ENCODE measurements around the gene SLC49A3. TPM values are rescaled to one million over a fixed set of nuclear protein-coding genes. Genes with fewer than 3 reads are reported as not detected.
"Not testable (repeated sequence)": the region's sequence is repeated elsewhere in the genome, so short reads cannot be mapped to it uniquely, and the experiment has no call there.

The SLC49A3 gene
- total and polyA plus RNA-seq, 2 of the 13 experiments (the other 11 are each of a cell fraction or from before 2014, with no cell fraction given): 0.07 to 0.17 TPM

DNA sequence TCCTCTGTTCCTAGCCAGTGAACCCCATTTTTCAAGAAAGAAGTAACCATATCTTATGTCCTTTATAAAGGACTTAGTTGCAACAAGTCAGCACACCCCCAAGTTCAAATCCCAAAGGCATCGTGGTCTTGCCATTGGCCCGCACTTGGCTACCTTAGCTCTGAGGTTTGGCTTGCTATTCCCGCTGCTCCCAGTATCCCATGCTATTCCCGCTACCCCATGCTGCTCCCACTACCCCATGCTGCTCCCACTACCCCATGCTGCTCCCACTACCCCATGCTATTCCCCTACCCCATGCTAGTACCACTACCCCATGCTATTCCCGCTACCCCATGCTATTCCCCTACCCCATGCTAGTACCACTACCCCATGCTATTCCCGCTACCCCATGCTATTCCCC is 20.7 kb downstream of the SLC49A3 start:
- H3K27ac ChIP-seq (ENCODE audit: extremely low read length, insufficient read depth, low read length); FAIRE-seq; H2AFZ ChIP-seq (ENCODE audit: low read length); intact Hi-C loops (cut with micrococcal nuclease; ENCODE audit: unreplicated experiment); H3K4me3 ChIP-seq (replicated peaks in 1 of 3; ENCODE audit: insufficient read depth in 1 of 3, low read depth in 2 of 3, low read length in 3 of 3); BruUV-seq (replicated peaks); H3K79me2 ChIP-seq (ENCODE audit: insufficient read depth, low read length); H3K9ac ChIP-seq (ENCODE audit: insufficient read depth, low read depth, low read length); ATAC-seq; in situ Hi-C loops (cut with HindIII; ENCODE audit: extremely low pct_ligation_motif_present, low pct_unique_long_range_greater_than_20kb); H4K20me1 ChIP-seq (ENCODE audit: insufficient read depth, low read length); CTCF ChIA-PET (ENCODE audit: low intra/inter-chr PET ratio, low total read pairs); DNase-seq (ENCODE audit: low spot score); POLR2A ChIA-PET; H3K9me3 ChIP-seq (ENCODE audit: low read length); H3K4me2 ChIP-seq (ENCODE audit: low read depth, low read length): not testable (repeated sequence)
- peaks cover 37% of the 10 kb centered on the region for H3K4me1 ChIP-seq (ENCODE audit: insufficient read depth, low read length)
- 84% methylated on average over 6 of the region's 6 CpGs for WGBS (ENCODE audit: low lambda C conversion rate)
- H3K27me3 ChIP-seq (ENCODE audit: control insufficient read depth in 1 of 2, insufficient read depth in 2 of 2, low read length in 2 of 2): peaks cover 3 to 33% of the 10 kb centered on the region in 2 experiments; a peak in 4 of 5 replicates
- peaks cover 3 to 12% of the 10 kb centered on the region in 2 experiments; a peak in 4 of 5 replicates for H3K36me3 ChIP-seq (replicated peaks in 1 of 2; ENCODE audit: control insufficient read depth in 1 of 2, insufficient read depth in 2 of 2, low read length in 2 of 2)

DNA sequence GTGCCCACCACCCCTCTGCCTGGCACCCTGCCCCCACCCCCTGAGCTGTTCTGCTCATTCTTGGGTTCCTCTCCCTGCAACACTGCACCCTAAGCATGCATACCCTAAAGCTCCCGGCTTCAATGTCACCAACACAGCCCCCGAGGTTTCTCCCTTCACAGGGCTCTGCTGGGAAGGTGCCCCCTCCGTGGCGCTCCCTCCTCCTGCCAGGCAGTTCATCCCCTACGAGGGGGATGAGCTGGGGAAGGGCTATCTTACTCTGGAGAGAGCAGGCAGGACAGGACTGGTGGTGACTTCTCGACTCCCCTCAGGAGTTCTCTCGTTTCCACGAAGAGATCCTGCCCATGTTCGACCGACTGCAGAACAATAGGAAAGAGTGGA is 21.4 kb downstream of the SLC49A3 start:
- 28% methylated on average over 10 of the region's 10 CpGs for WGBS (ENCODE audit: low lambda C conversion rate)
- ATAC-seq (peak; percentile 16), DNase-seq (ENCODE audit: low spot score) (no peak), FAIRE-seq (no peak)
- intact Hi-C loops (cut with micrococcal nuclease; ENCODE audit: unreplicated experiment) (no loop called here), in situ Hi-C loops (cut with HindIII; ENCODE audit: extremely low pct_ligation_motif_present, low pct_unique_long_range_greater_than_20kb) (no loop called here)
- CTCF ChIA-PET (ENCODE audit: low intra/inter-chr PET ratio, low total read pairs): no interaction called here
- H3K4me3 ChIP-seq (replicated peaks in 1 of 3; ENCODE audit: insufficient read depth in 1 of 3, low read depth in 2 of 3, low read length in 3 of 3): no peak overlapping the region
- H3K27me3 ChIP-seq (ENCODE audit: control insufficient read depth in 1 of 2, insufficient read depth in 2 of 2, low read length in 2 of 2): peaks cover 3 to 33% of the 10 kb centered on the region in 2 experiments; a peak in 4 of 5 replicates
- H4K20me1 ChIP-seq (ENCODE audit: insufficient read depth, low read length): no peaks in the 10 kb centered on the region
- no peak overlapping the region for H2AFZ ChIP-seq (ENCODE audit: low read length)
- peaks cover 33% of the 10 kb centered on the region for H3K4me1 ChIP-seq (ENCODE audit: insufficient read depth, low read length)
- no peak overlapping the region for H3K4me2 ChIP-seq (ENCODE audit: low read depth, low read length)
- H3K27ac ChIP-seq (ENCODE audit: extremely low read length, insufficient read depth, low read length): no peak overlapping the region
- BruUV-seq (replicated peaks): no TSS peak
- H3K9ac ChIP-seq (ENCODE audit: insufficient read depth, low read depth, low read length): no peak overlapping the region
- H3K79me2 ChIP-seq (ENCODE audit: insufficient read depth, low read length): no peaks in the 10 kb centered on the region
- POLR2A ChIA-PET: no interaction called here
- TF ChIP-seq ZNF207 (IDR thresholded peaks at IDR 0.05; ENCODE audit: borderline replicate concordance) (no peak), MED13 (CRISPR knock-in tag; IDR thresholded peaks at IDR 0.05) (no peak), NFRKB (IDR thresholded peaks at IDR 0.05) (no peak), ZNF772 (CRISPR knock-in tag; IDR thresholded peaks at IDR 0.05) (no peak), ZNF607 (CRISPR knock-in tag; IDR thresholded peaks at IDR 0.05; ENCODE audit: borderline replicate concordance) (no peak), ADNP (CRISPR knock-in tag; IDR thresholded peaks at IDR 0.05) (no peak), GABPA (IDR thresholded peaks at IDR 0.05; ENCODE audit: low read depth, low read length) (no peak), GABPA (CRISPR knock-in tag; IDR thresholded peaks at IDR 0.05; ENCODE audit: low read depth) (no peak), ZNF3 (CRISPR knock-in tag; IDR thresholded peaks at IDR 0.05) (no peak)
- TF ChIP-seq, protein P1, sequence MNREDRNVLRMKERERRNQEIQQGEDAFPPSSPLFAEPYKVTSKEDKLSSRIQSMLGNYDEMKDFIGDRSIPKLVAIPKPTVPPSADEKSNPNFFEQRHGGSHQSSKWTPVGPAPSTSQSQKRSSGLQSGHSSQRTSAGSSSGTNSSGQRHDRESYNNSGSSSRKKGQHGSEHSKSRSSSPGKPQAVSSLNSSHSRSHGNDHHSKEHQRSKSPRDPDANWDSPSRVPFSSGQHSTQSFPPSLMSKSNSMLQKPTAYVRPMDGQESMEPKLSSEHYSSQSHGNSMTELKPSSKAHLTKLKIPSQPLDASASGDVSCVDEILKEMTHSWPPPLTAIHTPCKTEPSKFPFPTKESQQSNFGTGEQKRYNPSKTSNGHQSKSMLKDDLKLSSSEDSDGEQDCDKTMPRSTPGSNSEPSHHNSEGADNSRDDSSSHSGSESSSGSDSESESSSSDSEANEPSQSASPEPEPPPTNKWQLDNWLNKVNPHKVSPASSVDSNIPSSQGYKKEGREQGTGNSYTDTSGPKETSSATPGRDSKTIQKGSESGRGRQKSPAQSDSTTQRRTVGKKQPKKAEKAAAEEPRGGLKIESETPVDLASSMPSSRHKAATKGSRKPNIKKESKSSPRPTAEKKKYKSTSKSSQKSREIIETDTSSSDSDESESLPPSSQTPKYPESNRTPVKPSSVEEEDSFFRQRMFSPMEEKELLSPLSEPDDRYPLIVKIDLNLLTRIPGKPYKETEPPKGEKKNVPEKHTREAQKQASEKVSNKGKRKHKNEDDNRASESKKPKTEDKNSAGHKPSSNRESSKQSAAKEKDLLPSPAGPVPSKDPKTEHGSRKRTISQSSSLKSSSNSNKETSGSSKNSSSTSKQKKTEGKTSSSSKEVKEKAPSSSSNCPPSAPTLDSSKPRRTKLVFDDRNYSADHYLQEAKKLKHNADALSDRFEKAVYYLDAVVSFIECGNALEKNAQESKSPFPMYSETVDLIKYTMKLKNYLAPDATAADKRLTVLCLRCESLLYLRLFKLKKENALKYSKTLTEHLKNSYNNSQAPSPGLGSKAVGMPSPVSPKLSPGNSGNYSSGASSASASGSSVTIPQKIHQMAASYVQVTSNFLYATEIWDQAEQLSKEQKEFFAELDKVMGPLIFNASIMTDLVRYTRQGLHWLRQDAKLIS (CRISPR knock-in tag; IDR thresholded peaks at IDR 0.05): no peak
- TF ChIP-seq, protein P2, sequence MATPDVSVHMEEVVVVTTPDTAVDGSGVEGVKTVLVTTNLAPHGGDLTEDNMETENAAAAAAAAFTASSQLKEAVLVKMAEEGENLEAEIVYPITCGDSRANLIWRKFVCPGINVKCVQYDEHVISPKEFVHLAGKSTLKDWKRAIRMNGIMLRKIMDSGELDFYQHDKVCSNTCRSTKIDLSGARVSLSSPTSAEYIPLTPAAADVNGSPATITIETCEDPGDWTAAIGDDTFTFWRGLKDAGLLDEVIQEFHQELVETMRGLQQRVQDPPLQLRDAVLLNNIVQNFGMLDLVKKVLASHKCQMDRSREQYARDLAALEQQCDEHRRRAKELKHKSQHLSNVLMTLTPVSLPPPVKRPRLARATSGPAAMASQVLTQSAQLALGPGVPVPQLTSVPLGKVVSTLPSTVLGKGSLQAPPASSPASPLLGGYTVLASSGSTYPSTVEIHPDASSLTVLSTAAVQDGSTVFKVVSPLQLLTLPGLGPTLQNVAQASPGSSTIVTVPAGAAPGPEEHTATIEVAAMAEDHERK (CRISPR knock-in tag; IDR thresholded peaks at IDR 0.05; ENCODE audit: low read depth): no peak
- TF ChIP-seq, protein P3, sequence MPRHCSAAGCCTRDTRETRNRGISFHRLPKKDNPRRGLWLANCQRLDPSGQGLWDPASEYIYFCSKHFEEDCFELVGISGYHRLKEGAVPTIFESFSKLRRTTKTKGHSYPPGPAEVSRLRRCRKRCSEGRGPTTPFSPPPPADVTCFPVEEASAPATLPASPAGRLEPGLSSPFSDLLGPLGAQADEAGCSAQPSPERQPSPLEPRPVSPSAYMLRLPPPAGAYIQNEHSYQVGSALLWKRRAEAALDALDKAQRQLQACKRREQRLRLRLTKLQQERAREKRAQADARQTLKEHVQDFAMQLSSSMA (CRISPR knock-in tag; IDR thresholded peaks at IDR 0.05): no peak
- H3K36me3 ChIP-seq (replicated peaks in 1 of 2; ENCODE audit: control insufficient read depth in 1 of 2, insufficient read depth in 2 of 2, low read length in 2 of 2): peaks cover 3 to 12% of the 10 kb centered on the region in 2 experiments; a peak in 4 of 5 replicates
- no peaks in the 10 kb centered on the region for H3K9me3 ChIP-seq (ENCODE audit: low read length)
